ENCODE measurements around the gene DEFB112.

- TF ChIP-seq ZNF121 (CRISPR knock-in tag; IDR thresholded peaks at IDR 0.05) (no peak), CTCF (IDR thresholded peaks at IDR 0.05) (no peak), RELA (CRISPR knock-in tag; IDR thresholded peaks at IDR 0.05; ENCODE audit: borderline replicate concordance) (no peak), ATF2 (CRISPR knock-in tag; IDR thresholded peaks at IDR 0.05; ENCODE audit: borderline replicate concordance, low read depth) (no peak), ZNF416 (CRISPR knock-in tag; IDR thresholded peaks at IDR 0.05) (no peak), STAT6 (CRISPR knock-in tag; conservative IDR thresholded peaks at IDR 0.05; ENCODE audit: low read depth) (no peak), ZBTB21 (CRISPR knock-in tag; IDR thresholded peaks at IDR 0.05; ENCODE audit: borderline replicate concordance) (no peak)
Observed at GRCh38 chr6:50096296-50096695, 46.6 kb upstream of the DEFB112 start.
